HL-60 (cell line): ENCODE results near the gene RTF2.

ENCODE experiments used
- GABPA ChIP-seq: IDR thresholded peaks from 2 replicates; pipeline ENCODE4 v1.6.1; 2012; ENCODE audit warnings: low read depth
- POLR2AphosphoS5 ChIP-seq: IDR thresholded peaks from 2 replicates; pipeline ENCODE4 v1.6.1; 2012; ENCODE audit warnings: low read depth
- SPI1 ChIP-seq: IDR thresholded peaks from 2 replicates; pipeline ENCODE4 v1.6.1; 2012; ENCODE audit warnings: low read depth, mild to moderate bottlenecking, borderline replicate concordance
- TF ChIP-seq, protein P1 (sequence below): IDR thresholded peaks from one replicate; pipeline ENCODE4 v1.5.1; 2011; ENCODE audit warnings: low read length, control low read depth, inconsistent platforms; ENCODE audit not compliant: insufficient read depth
- TF ChIP-seq, protein P2 (sequence below): IDR thresholded peaks from 2 replicates; pipeline ENCODE4 v1.6.1; 2012; ENCODE audit warnings: low read depth; ENCODE audit not compliant: insufficient replicate concordance

DNA sequence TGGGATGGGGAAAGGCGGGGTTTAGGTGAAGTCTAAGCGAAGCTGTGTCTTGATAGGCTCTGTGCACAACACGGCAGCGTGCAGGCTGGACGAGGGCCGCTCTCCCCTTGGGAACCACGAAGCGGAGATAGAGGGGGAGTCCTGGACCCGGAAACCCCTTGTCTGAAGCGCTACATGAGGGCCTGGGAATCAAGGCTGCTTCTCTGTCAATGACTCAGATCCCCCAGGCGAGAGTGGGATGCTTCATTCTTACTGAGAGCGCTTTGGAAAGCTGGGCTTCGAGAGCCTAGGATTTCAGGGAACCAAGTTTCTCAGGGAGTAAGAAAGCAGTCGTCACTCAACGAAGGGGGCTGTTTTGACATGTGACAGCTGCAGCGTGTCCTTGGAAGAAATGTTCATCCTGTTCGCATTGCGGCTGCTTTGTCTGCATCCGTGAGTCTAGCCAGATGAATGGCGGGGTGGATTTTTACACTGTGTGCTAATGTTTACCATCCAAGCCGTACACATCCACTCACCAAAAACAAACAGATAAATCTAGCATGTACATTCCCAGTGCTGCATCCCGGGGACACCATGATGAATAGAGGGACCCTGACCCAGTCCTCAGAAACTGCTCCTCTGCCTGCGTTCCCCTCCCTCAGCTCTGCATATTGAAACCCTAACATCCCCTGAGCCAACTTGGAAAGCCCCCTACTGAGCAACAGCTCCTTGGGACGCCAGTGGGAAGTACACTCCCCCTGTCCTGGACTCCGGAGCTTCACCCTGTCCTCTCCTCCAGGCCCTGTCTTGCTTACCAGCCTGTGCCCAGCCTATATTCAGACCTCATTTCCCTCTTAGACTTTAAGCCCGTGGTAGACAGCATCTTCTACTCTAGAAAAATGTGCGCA is 24.5 kb upstream of the RTF2 start:
- TF ChIP-seq, protein P1, sequence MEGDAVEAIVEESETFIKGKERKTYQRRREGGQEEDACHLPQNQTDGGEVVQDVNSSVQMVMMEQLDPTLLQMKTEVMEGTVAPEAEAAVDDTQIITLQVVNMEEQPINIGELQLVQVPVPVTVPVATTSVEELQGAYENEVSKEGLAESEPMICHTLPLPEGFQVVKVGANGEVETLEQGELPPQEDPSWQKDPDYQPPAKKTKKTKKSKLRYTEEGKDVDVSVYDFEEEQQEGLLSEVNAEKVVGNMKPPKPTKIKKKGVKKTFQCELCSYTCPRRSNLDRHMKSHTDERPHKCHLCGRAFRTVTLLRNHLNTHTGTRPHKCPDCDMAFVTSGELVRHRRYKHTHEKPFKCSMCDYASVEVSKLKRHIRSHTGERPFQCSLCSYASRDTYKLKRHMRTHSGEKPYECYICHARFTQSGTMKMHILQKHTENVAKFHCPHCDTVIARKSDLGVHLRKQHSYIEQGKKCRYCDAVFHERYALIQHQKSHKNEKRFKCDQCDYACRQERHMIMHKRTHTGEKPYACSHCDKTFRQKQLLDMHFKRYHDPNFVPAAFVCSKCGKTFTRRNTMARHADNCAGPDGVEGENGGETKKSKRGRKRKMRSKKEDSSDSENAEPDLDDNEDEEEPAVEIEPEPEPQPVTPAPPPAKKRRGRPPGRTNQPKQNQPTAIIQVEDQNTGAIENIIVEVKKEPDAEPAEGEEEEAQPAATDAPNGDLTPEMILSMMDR, result no peak
- TF ChIP-seq GABPA (no peak), POLR2AphosphoS5 (no peak), SPI1 (no peak)
- TF ChIP-seq, protein P2, sequence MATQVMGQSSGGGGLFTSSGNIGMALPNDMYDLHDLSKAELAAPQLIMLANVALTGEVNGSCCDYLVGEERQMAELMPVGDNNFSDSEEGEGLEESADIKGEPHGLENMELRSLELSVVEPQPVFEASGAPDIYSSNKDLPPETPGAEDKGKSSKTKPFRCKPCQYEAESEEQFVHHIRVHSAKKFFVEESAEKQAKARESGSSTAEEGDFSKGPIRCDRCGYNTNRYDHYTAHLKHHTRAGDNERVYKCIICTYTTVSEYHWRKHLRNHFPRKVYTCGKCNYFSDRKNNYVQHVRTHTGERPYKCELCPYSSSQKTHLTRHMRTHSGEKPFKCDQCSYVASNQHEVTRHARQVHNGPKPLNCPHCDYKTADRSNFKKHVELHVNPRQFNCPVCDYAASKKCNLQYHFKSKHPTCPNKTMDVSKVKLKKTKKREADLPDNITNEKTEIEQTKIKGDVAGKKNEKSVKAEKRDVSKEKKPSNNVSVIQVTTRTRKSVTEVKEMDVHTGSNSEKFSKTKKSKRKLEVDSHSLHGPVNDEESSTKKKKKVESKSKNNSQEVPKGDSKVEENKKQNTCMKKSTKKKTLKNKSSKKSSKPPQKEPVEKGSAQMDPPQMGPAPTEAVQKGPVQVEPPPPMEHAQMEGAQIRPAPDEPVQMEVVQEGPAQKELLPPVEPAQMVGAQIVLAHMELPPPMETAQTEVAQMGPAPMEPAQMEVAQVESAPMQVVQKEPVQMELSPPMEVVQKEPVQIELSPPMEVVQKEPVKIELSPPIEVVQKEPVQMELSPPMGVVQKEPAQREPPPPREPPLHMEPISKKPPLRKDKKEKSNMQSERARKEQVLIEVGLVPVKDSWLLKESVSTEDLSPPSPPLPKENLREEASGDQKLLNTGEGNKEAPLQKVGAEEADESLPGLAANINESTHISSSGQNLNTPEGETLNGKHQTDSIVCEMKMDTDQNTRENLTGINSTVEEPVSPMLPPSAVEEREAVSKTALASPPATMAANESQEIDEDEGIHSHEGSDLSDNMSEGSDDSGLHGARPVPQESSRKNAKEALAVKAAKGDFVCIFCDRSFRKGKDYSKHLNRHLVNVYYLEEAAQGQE, result no peak
